Endothelial cell of umbilical vein (primary cell): ENCODE measurements around the gene TXK. TPM values are rescaled to one million over a fixed set of nuclear protein-coding genes. Genes with fewer than 3 reads are reported as not detected.

Experiments
- BruUV-seq: library from RNA; stranded (reverse); fragments of 400-500 nt; replicated peaks from 2 replicates; lab custom pipeline; 2021; lab: Mats Ljungman, UMichigan
- CTCF ChIA-PET: fragments of 300-600, 350-600 bp; sonication (Branson Sonifier 250); formaldehyde crosslinking; loops from one replicate; lab custom pipeline; 2021; ENCODE audit warnings: antibody characterized with exemption, inconsistent platforms; lab: Charles Lee
- POLR2A ChIA-PET: fragments of 300-600, 350-600 bp; sonication (Branson Sonifier 250); formaldehyde crosslinking; loops from one replicate; lab custom pipeline; 2021; ENCODE audit warnings: antibody characterized with exemption, inconsistent platforms; lab: Charles Lee
- DNase-seq: peaks from one replicate; pipeline ENCODE4 v3.0.0-alpha.2; 2011; ENCODE audit warnings: low read depth, low spot score
- FAIRE-seq: peaks from 2 replicates; lab custom pipeline; 2011; peaks lifted over from hg19 to GRCh38; lab: Jason Lieb, UNC
- H2AFZ ChIP-seq: 2 replicates; pipeline ENCODE4 v1.6.0; 2012; ENCODE audit warnings: low read depth, low read length, control low read depth, inconsistent platforms
- H3K27ac ChIP-seq: 2 replicates; pipeline ENCODE4 v1.5.1; 2011; ENCODE audit warnings: low read depth, mild to moderate bottlenecking, control low read depth, low read length, moderate library complexity; ENCODE audit not compliant: insufficient read depth
- H3K27me3 ChIP-seq, 2 experiments: 2 replicates each; pipeline versions ENCODE4 v1.6.0 to v1.6.1; 2011; ENCODE audit warnings: low read length in 2 of 2, mixed read lengths in 1 of 2; ENCODE audit not compliant: control insufficient read depth in 2 of 2, insufficient read depth in 2 of 2
- H3K36me3 ChIP-seq, 2 experiments: 2 replicates in 1 of 2; 3 replicates in 1 of 2; pipeline ENCODE4 v1.5.1; 2011; ENCODE audit warnings: low read length in 2 of 2, mild to moderate bottlenecking in 1 of 2, moderate library complexity in 1 of 2; ENCODE audit not compliant: control insufficient read depth in 2 of 2, insufficient read depth in 2 of 2; ENCODE audit errors: extremely low read depth in 1 of 2
- H3K4me1 ChIP-seq: 3 replicates; pipeline ENCODE4 v1.5.1; 2011; ENCODE audit warnings: mild to moderate bottlenecking, low read length; ENCODE audit not compliant: control insufficient read depth, insufficient read depth; ENCODE audit errors: extremely low read depth
- H3K4me2 ChIP-seq: 2 replicates; pipeline ENCODE4 v1.6.1; 2011; ENCODE audit warnings: low read length, control low read depth, mixed read lengths; ENCODE audit not compliant: insufficient read depth
- H3K4me3 ChIP-seq, 3 experiments: fragments of 200-600 bp in 1 of 3; sonication (generic), shearing (Covaris generic) in 1 of 3; replicated peaks in 1 of 3; 2 replicates each; pipeline ENCODE4 v1.5.1; 2011 to 2016; ENCODE audit warnings: control low read depth in 3 of 3, low read length in 3 of 3, mild to moderate bottlenecking in 2 of 3, inconsistent platforms in 1 of 3, low read depth in 1 of 3, moderate library complexity in 1 of 3; ENCODE audit not compliant: insufficient read depth in 1 of 3
- H3K79me2 ChIP-seq: 2 replicates; pipeline ENCODE4 v1.6.0; 2012; ENCODE audit warnings: low read length, inconsistent platforms; ENCODE audit not compliant: control insufficient read depth, insufficient read depth
- H3K9ac ChIP-seq: replicated peaks from 2 replicates; pipeline ENCODE3; 2011; ENCODE audit warnings: low read length, control low read depth; ENCODE audit not compliant: insufficient read depth; ENCODE audit errors: extremely low read depth
- H3K9me1 ChIP-seq: replicated peaks from 3 replicates; pipeline ENCODE4 v1.6.0; 2011; ENCODE audit warnings: mild to moderate bottlenecking, low read length; ENCODE audit not compliant: control insufficient read depth, insufficient read depth; ENCODE audit errors: extremely low read depth
- H3K9me3 ChIP-seq: replicated peaks from 2 replicates; pipeline ENCODE4 v1.5.1; 2012; ENCODE audit warnings: low read length, inconsistent platforms; ENCODE audit not compliant: control insufficient read depth, insufficient read depth
- H4K20me1 ChIP-seq: replicated peaks from 2 replicates; pipeline ENCODE3; 2011; ENCODE audit warnings: mild to moderate bottlenecking, low read length; ENCODE audit not compliant: control insufficient read depth, insufficient read depth; ENCODE audit errors: extremely low read depth
- CTCF ChIP-seq, 2 donors: IDR thresholded peaks; 1 replicate in 1 of 2; 2 replicates in 1 of 2; pipeline ENCODE4 v1.5.1; 2011; ENCODE audit warnings: low read length in 2 of 2, mild to moderate bottlenecking in 2 of 2, moderate library complexity in 2 of 2, control low read depth in 1 of 2, inconsistent platforms in 1 of 2, low read depth in 1 of 2; ENCODE audit not compliant: insufficient read depth in 1 of 2; ENCODE audit errors: extremely low read depth in 1 of 2
- EZH2 ChIP-seq: IDR thresholded peaks from 2 replicates; pipeline ENCODE4 v1.6.1; 2012; ENCODE audit warnings: borderline replicate concordance, low read depth, mild to moderate bottlenecking, moderate library complexity, low read length, inconsistent platforms; ENCODE audit not compliant: severe bottlenecking
- FOS ChIP-seq: IDR thresholded peaks from 2 replicates; pipeline ENCODE4 v1.6.1; 2011; ENCODE audit warnings: mild to moderate bottlenecking, low read length, moderate library complexity, borderline replicate concordance; ENCODE audit not compliant: insufficient read depth
- GATA2 ChIP-seq: IDR thresholded peaks from 2 replicates; pipeline ENCODE4 v1.7.0; 2011; ENCODE audit warnings: low read depth, mild to moderate bottlenecking, moderate library complexity, mixed read lengths, low read length; ENCODE audit not compliant: insufficient read length, insufficient read depth
- JUN ChIP-seq: IDR thresholded peaks from 2 replicates; pipeline ENCODE4 v1.6.1; 2011; ENCODE audit warnings: borderline replicate concordance, low read depth; ENCODE audit not compliant: insufficient read length, insufficient read depth
- MYC ChIP-seq: IDR thresholded peaks from one replicate; pipeline ENCODE4 v1.6.1; 2011; ENCODE audit warnings: mild to moderate bottlenecking, low read depth, low read length
- POLR2A ChIP-seq: IDR thresholded peaks from 2 replicates; pipeline ENCODE4 v1.6.1; 2012; ENCODE audit warnings: low read depth, mild to moderate bottlenecking, control low read depth, low read length
- POLR2AphosphoS5 ChIP-seq: IDR thresholded peaks from 2 replicates; pipeline ENCODE4 v1.6.1; 2012; ENCODE audit warnings: low read depth, mild to moderate bottlenecking, control low read depth, low read length, moderate library complexity; ENCODE audit not compliant: insufficient read depth
- dilution Hi-C: fragments of 300-500 bp; cut with MboI; formaldehyde crosslinking; loops from one replicate; pipeline ENCODE4 v1.15.0; 2019; ENCODE audit warnings: low sequenced_read_pairs; ENCODE audit not compliant: extremely low pct_ligation_motif_present
- intact Hi-C: fragments of 100-400 bp; cut with micrococcal nuclease; formaldehyde crosslinking; loops from one replicate; pipeline ENCODE4 v1.10.0; 2022
- polyA plus RNA-seq, 4 experiments: library from polyadenylated mRNA; depleted of rRNA in 3 of 4; stranded (reverse) in 3 of 4; unstranded in 1 of 4; fragments of >200 nt; gene quantifications; 2 replicates each; pipeline versions ENCODE4 v1.2.1 to v1.2.3, GENCODE V29; 2011 to 2012; ENCODE audit warnings: missing spikeins in 1 of 4
- total RNA-seq: library from RNA; stranded (reverse); gene quantifications from 2 replicates; pipeline ENCODE4 v1.2.3, GENCODE V29; 2021
- TF ChIP-seq, protein P1 (sequence below): IDR thresholded peaks from 2 replicates; pipeline ENCODE4 v1.6.1; 2011; ENCODE audit not compliant: insufficient read depth, insufficient read length

Gene TXK
- total and polyA plus RNA-seq, 2 donors (not counting 3 experiments of a cell fraction or from before 2014, with no cell fraction given), result 0.26 to 0.97 TPM

DNA sequence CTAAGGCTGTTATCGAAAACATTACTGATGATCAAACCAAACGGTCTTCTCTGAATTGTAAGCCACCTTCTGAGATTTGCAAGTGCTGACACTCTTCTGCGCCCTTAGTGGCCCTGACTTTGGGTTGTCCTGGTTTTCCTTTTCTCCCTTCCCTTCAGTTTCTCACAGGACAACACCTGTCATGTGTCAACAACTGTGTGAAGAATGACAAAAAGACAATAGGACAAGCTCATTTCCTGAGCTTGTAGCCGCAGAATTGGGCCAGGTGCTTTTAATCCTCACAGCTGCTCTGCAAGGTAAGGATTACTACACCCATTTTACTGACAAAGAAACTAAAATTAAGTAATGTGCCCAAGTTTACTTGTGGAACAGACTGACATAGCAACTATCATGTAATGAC, 44.9 kb upstream of the TXK start:
- DNase-seq (no peak), FAIRE-seq (no peak)
- no peaks in the 10 kb centered on the region for H3K9me3 ChIP-seq
- no peaks in the 10 kb centered on the region for H3K36me3 ChIP-seq
- H4K20me1 ChIP-seq, result no peaks in the 10 kb centered on the region
- no peak overlapping the region for H3K4me3 ChIP-seq
- no peak overlapping the region for H2AFZ ChIP-seq
- H3K79me2 ChIP-seq, result no peaks in the 10 kb centered on the region
- no peak for TF ChIP-seq POLR2A
- TF ChIP-seq, protein P1, sequence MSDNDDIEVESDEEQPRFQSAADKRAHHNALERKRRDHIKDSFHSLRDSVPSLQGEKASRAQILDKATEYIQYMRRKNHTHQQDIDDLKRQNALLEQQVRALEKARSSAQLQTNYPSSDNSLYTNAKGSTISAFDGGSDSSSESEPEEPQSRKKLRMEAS, result no peak
- TF ChIP-seq MYC, result no peak
- intact Hi-C loops, result no loop called here
- ChIA-PET POLR2A (no interaction called here), CTCF (no interaction called here)
- no peak overlapping the region for H3K4me2 ChIP-seq
- BruUV-seq, result no TSS peak
- H3K27ac ChIP-seq, result no peak overlapping the region
- H3K4me1 ChIP-seq, result peaks cover 7% of the 10 kb centered on the region
- H3K9ac ChIP-seq, result no peak overlapping the region
- H3K9me1 ChIP-seq, result no peaks in the 10 kb centered on the region
- no peaks in the 10 kb centered on the region for H3K27me3 ChIP-seq
- dilution Hi-C loops, result no loop called here

GRCh38 chr4:48175806-48176205, 41.8 kb upstream of the TXK start:
- Histone ChIP-seq H3K9me1 (no peaks in the 10 kb centered on the region), H4K20me1 (no peaks in the 10 kb centered on the region), H3K27me3 (no peaks in the 10 kb centered on the region), H3K4me2 (no peak overlapping the region), H3K36me3 (no peaks in the 10 kb centered on the region), H3K4me1 (peaks cover 7% of the 10 kb centered on the region), H3K27ac (no peak overlapping the region), H2AFZ (no peak overlapping the region), H3K9ac (no peak overlapping the region), H3K9me3 (no peaks in the 10 kb centered on the region), H3K4me3 (no peak overlapping the region), H3K79me2 (no peaks in the 10 kb centered on the region)
- POLR2A ChIA-PET, result no interaction called here
- dilution Hi-C loops, result no loop called here
- FAIRE-seq, result peak; percentile 46
- TF ChIP-seq JUN (peak; percentile 16), CTCF (IDR thresholded peaks at IDR 0.05; ENCODE audit: extremely low read depth in 1 of 2, insufficient read depth in 1 of 2, low read depth in 1 of 2, low read length in 2 of 2) (no peak), EZH2 (no peak), POLR2AphosphoS5 (no peak), POLR2A (no peak), GATA2 (no peak), FOS (peak; percentile 43), MYC (no peak)
- TF ChIP-seq, protein P1, result no peak
- BruUV-seq, result no TSS peak
- DNase-seq, result peak; percentile 36
- CTCF ChIA-PET, result no interaction called here
- intact Hi-C loops, result no loop called here
